H1 (cell line): Measurements from ENCODE around the gene TAF13. TPM values are rescaled to one million over a fixed set of nuclear protein-coding genes. Genes with fewer than 3 reads are reported as not detected.

ENCODE experiments used
- PHF8 ChIP-seq: fragments of 200-600 bp; sonication (generic); conservative IDR thresholded peaks from 2 replicates; pipeline ENCODE4 v1.7.1; 2012; ENCODE audit warnings: low read depth, mild to moderate bottlenecking, inconsistent platforms, low read length, moderate library complexity
- ZNF274 ChIP-seq: IDR thresholded peaks from 2 replicates; pipeline ENCODE4 v1.7.0; 2012; ENCODE audit warnings: low read length, borderline replicate concordance; ENCODE audit errors: extremely low read depth
- polyA plus RNA-seq, 7 experiments: library from polyadenylated mRNA; depleted of rRNA in 3 of 7; stranded (reverse) in 5 of 7; unstranded in 2 of 7; fragments of >200 nt in 5 of 7; fragments of 200-250 nt in 2 of 7; gene quantifications; 1 replicate in 5 of 7; 2 replicates in 1 of 7; 4 replicates in 1 of 7; pipeline versions ENCODE4 v1.2.1 to v1.2.3, GENCODE V29; 2011 to 2013; ENCODE audit warnings: missing spikeins in 2 of 7, mixed read lengths in 2 of 7
- total RNA-seq: library from RNA; stranded (reverse); fragmentation: NEBNext Ultra II Directional; extraction: Animal tissue kit (Norgen Biotek cat#: 25700); gene quantifications from 2 replicates; pipeline ENCODE4 v1.2.1, GENCODE V29; 2021

The TAF13 gene
- total and polyA plus RNA-seq, 2 of the 8 experiments (the other 6 are each of a cell fraction or from before 2014, with no cell fraction given) = 13.1 to 41.7 TPM

- TF ChIP-seq PHF8 = no peak
- TF ChIP-seq ZNF274 = no peak
Measured at GRCh38 chr1:109111386-109112055, 35.7 kb upstream of the TAF13 start (continued).
